Astrocyte of the spinal cord (primary cell): ENCODE measurements around the gene PEG3.

Experiments
- DNase-seq: peaks from one replicate; pipeline ENCODE4 v3.0.0; 2011; ENCODE audit warnings: low read depth, low spot score
- H3K4me3 ChIP-seq: 2 replicates; pipeline ENCODE4 v1.5.1; 2011; ENCODE audit warnings: low read depth, mild to moderate bottlenecking, low read length, moderate library complexity
- in situ Hi-C: cut with HindIII; loops from 2 replicates; pipeline ENCODE4 v1.10.0; 2017; ENCODE audit warnings: low sequenced_read_pairs
- TF ChIP-seq, protein P1 (sequence below): IDR thresholded peaks from 2 replicates; pipeline ENCODE4 v1.5.1; 2012; ENCODE audit warnings: low read depth, mild to moderate bottlenecking, low read length, inconsistent platforms

PEG3 gene

DNA sequence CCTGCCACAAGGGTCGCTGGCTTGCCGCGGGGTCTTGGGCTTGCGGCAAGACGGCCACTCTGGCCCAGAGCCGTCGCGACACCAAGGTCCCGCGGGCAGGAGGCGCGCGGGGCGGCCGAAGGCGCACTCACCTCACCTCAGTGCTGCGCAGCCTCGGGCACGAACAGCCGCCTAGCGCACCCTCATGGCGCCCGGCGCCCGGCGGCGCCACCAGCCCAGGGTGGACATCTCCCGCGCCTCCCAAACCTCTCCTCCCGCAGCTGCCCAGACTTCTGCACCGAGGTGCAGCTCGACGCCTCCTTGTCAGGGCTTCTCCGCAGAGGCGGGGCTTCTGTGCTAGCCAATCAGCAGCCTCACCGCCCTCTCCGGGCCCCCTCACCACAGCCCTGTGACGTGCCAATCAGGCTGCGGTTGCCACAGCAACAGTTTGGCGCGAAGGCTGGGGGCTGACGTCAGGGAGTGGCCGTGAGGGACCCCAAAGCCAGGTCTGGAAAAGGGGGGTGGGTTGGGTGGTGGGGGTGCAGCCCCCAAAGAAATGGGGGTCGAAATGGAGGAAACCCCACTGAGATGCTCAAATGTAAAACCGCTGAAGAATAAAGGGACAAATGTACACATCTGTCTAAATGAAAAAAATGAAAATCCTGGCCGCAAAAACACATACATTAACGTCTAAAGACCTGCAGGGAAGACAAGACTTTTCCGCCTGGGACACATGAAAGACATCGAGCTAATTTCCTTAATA is at the start of gene PEG3, which contains the start of gene ZIM2:
Gene PEG3, minus strand, starts transcription at position 276 of the 742 bp plus-strand sequence. CDS start 16,071 bp downstream, outside the sequence.
Gene ZIM2, minus strand, starts transcription at position 276 of the 742 bp plus-strand sequence. CDS start 16,449 bp downstream, outside the sequence.
- in situ Hi-C loops = no loop called here
- DNase-seq = no peak
- peak within 1 kb of the TSS; percentile 12 for H3K4me3 ChIP-seq
- TF ChIP-seq, protein P1, sequence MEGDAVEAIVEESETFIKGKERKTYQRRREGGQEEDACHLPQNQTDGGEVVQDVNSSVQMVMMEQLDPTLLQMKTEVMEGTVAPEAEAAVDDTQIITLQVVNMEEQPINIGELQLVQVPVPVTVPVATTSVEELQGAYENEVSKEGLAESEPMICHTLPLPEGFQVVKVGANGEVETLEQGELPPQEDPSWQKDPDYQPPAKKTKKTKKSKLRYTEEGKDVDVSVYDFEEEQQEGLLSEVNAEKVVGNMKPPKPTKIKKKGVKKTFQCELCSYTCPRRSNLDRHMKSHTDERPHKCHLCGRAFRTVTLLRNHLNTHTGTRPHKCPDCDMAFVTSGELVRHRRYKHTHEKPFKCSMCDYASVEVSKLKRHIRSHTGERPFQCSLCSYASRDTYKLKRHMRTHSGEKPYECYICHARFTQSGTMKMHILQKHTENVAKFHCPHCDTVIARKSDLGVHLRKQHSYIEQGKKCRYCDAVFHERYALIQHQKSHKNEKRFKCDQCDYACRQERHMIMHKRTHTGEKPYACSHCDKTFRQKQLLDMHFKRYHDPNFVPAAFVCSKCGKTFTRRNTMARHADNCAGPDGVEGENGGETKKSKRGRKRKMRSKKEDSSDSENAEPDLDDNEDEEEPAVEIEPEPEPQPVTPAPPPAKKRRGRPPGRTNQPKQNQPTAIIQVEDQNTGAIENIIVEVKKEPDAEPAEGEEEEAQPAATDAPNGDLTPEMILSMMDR = no peak

DNA sequence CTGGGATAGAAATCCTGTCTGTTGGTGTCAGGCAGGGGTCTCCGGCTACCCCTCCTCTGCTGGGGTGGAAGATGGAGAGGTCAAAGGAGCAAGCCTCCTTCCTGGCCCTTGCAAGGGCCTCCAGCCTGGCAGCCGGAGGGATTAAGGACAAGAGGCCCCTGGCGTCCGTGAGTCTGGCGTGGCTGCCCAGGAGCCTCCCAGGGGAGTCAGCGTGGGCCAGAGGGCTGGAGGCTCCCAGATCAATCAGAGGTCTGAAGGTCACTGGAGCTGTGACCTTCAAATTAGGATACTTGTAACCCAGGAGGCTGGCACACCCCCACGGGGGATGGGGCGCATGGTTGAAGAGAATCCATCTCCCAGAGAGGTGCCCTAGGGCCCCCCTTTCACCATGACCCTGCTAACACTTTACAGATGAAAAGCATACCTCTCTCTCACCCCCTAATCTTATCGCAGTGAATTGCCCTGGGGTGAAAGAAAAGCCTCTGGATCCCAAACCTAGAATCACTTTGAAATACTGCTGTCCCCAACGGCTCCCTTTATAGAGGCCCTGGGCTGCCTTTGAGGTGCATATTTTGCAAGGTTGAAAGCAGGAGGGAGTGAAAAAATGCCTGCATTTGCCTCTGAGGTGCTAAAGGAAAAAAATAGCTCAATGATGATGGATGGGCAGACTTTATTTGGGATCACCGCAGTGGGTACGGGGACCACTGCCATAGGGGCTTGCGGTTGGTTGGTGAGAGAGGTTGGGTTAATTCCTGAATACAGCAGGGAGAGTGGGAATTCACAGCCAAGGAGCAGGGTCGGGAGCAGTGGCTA is 44.9 kb upstream of the PEG3 start:
- in situ Hi-C loops = no loop called here
- TF ChIP-seq, protein P1 = no peak
- no peak overlapping the region for H3K4me3 ChIP-seq
- no peak for DNase-seq

- DNase-seq = no peak
- TF ChIP-seq, protein P1 = no peak
- in situ Hi-C loops = no loop called here
- H3K4me3 ChIP-seq = no peak overlapping the region
Observed at GRCh38 chr19:56884441-56884840, 43.9 kb upstream of the PEG3 start.

DNA sequence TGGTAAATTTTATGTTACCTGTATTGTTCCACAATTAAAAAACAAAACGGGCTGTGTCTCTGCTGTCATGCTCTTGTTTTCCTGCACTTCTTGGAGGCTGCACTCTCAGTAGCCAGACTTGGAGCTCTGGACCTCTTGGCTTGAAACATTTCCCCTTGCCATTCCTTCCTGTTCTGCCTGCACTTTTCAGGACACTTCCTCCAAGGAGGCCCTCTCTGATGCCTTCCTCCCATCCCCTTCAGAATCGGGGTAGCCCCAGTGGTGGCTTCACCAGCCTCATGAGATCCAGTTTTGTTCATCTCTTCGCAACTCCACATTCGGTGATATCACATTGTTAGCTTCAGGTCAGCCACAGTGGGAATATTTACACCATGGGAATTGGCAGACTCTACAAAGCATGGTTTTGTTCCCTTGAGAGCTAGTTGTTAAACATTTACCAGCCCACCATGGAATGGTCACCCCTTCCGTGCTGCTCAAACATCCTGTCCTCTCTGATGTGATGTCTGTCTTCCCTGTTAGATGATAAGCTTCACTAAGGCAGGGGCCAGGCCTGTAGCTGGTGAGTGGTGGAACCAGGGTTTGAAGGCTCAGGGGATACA is 40.2 kb upstream of the PEG3 start:
- no peak for DNase-seq
- TF ChIP-seq, protein P1 = no peak
- in situ Hi-C loops = no loop called here
- H3K4me3 ChIP-seq = no peak overlapping the region

DNA sequence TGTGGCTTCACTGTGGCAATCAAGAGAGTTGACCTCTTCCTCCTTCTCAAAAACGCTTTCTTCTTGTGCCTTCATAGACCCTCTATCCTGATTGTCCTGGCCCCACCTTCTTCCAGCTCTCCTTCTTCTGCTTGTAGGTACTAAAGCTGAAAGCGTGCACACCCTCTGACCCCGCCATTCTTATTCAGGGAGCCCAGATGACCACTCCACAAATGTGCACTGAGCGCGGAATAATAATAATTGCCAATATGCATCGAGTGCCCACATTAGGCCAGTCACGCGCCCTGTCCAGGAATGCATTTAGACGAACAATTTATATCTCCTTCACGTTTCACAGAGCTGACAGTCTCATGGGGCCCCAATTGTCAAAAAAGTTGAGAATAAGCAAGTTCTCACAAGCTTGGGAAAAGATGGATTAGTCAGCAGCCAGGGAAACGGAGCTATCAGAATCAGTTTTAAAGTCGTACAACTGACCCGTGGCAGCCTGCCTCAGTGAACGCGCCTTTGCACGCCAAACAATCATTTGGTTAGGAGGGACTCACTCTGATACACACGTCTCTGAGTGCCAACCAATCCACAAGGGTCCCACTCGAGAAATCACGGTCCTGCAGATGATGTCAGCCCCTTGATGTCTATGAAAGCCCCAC is 36.7 kb upstream of the PEG3 start:
- in situ Hi-C loops = no loop called here
- no peak overlapping the region for H3K4me3 ChIP-seq
- TF ChIP-seq, protein P1 = no peak
- no peak for DNase-seq

DNA sequence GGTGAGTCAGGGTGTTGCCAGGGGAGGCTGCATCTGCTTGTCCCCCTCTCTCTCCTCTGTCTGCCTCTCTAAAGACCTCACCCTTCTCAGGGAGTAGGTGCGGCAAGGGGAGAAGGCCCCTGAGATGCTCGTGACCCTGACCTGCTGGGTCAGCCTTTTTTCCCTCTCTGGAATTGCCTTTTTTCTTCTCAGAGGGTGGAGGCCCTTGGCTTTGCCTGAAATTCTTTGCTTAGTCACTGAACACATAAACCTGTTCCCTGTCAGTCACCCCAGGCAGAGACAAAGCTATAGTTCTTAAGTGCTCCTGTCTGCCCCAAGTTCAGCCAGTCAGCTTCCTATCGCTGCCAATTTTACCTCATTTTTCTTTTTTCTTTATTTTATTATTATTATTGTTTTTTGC is 35.2 kb upstream of the PEG3 start:
- DNase-seq = no peak
- TF ChIP-seq, protein P1 = no peak
- in situ Hi-C loops = no loop called here
- H3K4me3 ChIP-seq = no peak overlapping the region
